ENCODE measurements around the gene PTGDS.

Gene PTGDS

DNA sequence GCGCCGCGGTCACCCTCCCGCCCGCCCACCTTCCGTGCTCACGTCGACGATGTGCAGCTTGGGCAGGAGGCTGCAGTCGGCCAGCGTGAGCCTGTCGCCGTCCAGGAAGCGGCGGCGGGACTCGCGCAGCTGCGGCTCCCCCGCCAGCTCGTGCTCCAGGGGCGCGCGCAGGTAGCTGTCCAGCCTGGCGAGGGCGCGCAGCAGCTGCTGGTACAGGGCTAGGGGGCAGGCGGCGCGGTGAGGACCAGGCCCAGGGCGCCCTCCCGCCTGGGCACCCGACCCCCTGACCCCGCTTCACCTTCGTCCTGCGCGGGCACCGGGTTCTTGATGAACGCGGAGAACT is 17.6 kb downstream of the PTGDS start:
- H3K9me3 ChIP-seq (ENCODE audit: insufficient read depth, low read length, severe bottlenecking) = no peaks in the 10 kb centered on the region
- H3K79me2 ChIP-seq (ENCODE audit: insufficient read depth, low read length) = peaks cover 16% of the 10 kb centered on the region
- no peak for ATAC-seq (ENCODE audit: insufficient read depth, low read depth)
- H3K4me3 ChIP-seq (ENCODE audit: low read depth in 1 of 2, low read length in 2 of 2) = no peak overlapping the region
- H2AFZ ChIP-seq (ENCODE audit: low read depth, low read length) = no peak overlapping the region
- peaks cover 16% of the 10 kb centered on the region for H3K4me1 ChIP-seq (ENCODE audit: insufficient read depth, low read length)
- H3K36me3 ChIP-seq (ENCODE audit: insufficient read depth, low read length) = peaks cover 12% of the 10 kb centered on the region
- H3K27ac ChIP-seq (ENCODE audit: low read length) = no peak overlapping the region
- TF ChIP-seq, protein P1, sequence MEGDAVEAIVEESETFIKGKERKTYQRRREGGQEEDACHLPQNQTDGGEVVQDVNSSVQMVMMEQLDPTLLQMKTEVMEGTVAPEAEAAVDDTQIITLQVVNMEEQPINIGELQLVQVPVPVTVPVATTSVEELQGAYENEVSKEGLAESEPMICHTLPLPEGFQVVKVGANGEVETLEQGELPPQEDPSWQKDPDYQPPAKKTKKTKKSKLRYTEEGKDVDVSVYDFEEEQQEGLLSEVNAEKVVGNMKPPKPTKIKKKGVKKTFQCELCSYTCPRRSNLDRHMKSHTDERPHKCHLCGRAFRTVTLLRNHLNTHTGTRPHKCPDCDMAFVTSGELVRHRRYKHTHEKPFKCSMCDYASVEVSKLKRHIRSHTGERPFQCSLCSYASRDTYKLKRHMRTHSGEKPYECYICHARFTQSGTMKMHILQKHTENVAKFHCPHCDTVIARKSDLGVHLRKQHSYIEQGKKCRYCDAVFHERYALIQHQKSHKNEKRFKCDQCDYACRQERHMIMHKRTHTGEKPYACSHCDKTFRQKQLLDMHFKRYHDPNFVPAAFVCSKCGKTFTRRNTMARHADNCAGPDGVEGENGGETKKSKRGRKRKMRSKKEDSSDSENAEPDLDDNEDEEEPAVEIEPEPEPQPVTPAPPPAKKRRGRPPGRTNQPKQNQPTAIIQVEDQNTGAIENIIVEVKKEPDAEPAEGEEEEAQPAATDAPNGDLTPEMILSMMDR (IDR thresholded peaks at IDR 0.05; ENCODE audit: borderline replicate concordance, extremely low read depth, low read length, poor library complexity, severe bottlenecking) = no peak
- no peak for TF ChIP-seq EZH2 (IDR thresholded peaks at IDR 0.05; ENCODE audit: borderline replicate concordance, low read depth, low read length, severe bottlenecking)
- no peak for DNase-seq
- peaks cover 2% of the 10 kb centered on the region for H3K27me3 ChIP-seq (ENCODE audit: insufficient read depth, low read length, poor library complexity)
- no peak overlapping the region for H3K4me2 ChIP-seq (ENCODE audit: insufficient read depth, low read length)
- peaks cover 26% of the 10 kb centered on the region for H4K20me1 ChIP-seq (ENCODE audit: insufficient read depth, low read length)
- H3K9ac ChIP-seq (ENCODE audit: low read depth, low read length) = no peak overlapping the region

- H3K4me1 ChIP-seq (ENCODE audit: insufficient read depth, low read length) = peaks cover 16% of the 10 kb centered on the region
- H3K9me3 ChIP-seq (ENCODE audit: insufficient read depth, low read length, severe bottlenecking) = no peaks in the 10 kb centered on the region
- H4K20me1 ChIP-seq (ENCODE audit: insufficient read depth, low read length) = peaks cover 26% of the 10 kb centered on the region
- H3K79me2 ChIP-seq (ENCODE audit: insufficient read depth, low read length) = peaks cover 16% of the 10 kb centered on the region
- no peak overlapping the region for H3K27ac ChIP-seq (ENCODE audit: low read length)
- peaks cover 2% of the 10 kb centered on the region for H3K27me3 ChIP-seq (ENCODE audit: insufficient read depth, low read length, poor library complexity)
- TF ChIP-seq EZH2 (IDR thresholded peaks at IDR 0.05; ENCODE audit: borderline replicate concordance, low read depth, low read length, severe bottlenecking) = no peak
- TF ChIP-seq, protein P1 (IDR thresholded peaks at IDR 0.05; ENCODE audit: borderline replicate concordance, extremely low read depth, low read length, poor library complexity, severe bottlenecking) = no peak
- H3K36me3 ChIP-seq (ENCODE audit: insufficient read depth, low read length) = peaks cover 12% of the 10 kb centered on the region
- DNase-seq (no peak), ATAC-seq (ENCODE audit: insufficient read depth, low read depth) (no peak)
- no peak overlapping the region for H3K4me3 ChIP-seq (ENCODE audit: low read depth in 1 of 2, low read length in 2 of 2)
- H3K9ac ChIP-seq (ENCODE audit: low read depth, low read length) = no peak overlapping the region
- no peak overlapping the region for H3K4me2 ChIP-seq (ENCODE audit: insufficient read depth, low read length)
- H2AFZ ChIP-seq (ENCODE audit: low read depth, low read length) = no peak overlapping the region
Observed at GRCh38 chr9:136995362-136995761, 18.1 kb downstream of the PTGDS start.

DNA sequence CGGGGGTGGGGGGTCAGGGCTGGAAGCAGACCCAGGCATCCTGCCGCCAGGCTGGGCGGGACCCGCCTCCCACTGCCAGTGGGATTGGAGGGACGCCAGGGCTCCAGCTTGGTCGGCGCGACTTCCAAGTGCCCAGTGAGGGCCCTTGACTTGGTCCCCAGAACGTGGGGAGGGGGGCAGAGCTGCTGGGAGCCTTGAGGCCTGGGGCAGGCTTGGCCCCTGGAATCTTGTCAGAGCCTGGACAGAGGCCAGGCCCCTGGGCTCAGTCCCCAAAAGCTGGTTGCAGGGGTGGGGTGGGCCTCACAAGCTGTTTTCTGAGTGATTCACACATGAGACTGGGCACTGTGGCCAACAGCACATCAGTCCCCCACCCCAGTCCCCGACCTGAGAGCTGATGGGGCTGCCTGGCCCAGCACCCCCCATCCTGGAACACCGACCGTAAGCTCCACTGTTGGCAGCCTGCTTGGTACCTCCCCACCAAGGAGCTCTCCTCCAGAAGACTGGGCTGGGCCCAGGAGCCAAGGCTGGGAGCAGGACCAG is 18.5 kb downstream of the PTGDS start:
- peaks cover 26% of the 10 kb centered on the region for H4K20me1 ChIP-seq (ENCODE audit: insufficient read depth, low read length)
- no peak overlapping the region for H3K4me2 ChIP-seq (ENCODE audit: insufficient read depth, low read length)
- H3K9ac ChIP-seq (ENCODE audit: low read depth, low read length) = no peak overlapping the region
- H3K36me3 ChIP-seq (ENCODE audit: insufficient read depth, low read length) = peaks cover 12% of the 10 kb centered on the region
- H2AFZ ChIP-seq (ENCODE audit: low read depth, low read length) = no peak overlapping the region
- H3K9me3 ChIP-seq (ENCODE audit: insufficient read depth, low read length, severe bottlenecking) = no peaks in the 10 kb centered on the region
- TF ChIP-seq EZH2 (IDR thresholded peaks at IDR 0.05; ENCODE audit: borderline replicate concordance, low read depth, low read length, severe bottlenecking) = no peak
- TF ChIP-seq, protein P1 (IDR thresholded peaks at IDR 0.05; ENCODE audit: borderline replicate concordance, extremely low read depth, low read length, poor library complexity, severe bottlenecking) = no peak
- H3K27me3 ChIP-seq (ENCODE audit: insufficient read depth, low read length, poor library complexity) = peaks cover 2% of the 10 kb centered on the region
- DNase-seq (no peak), ATAC-seq (ENCODE audit: insufficient read depth, low read depth) (no peak)
- H3K4me3 ChIP-seq (ENCODE audit: low read depth in 1 of 2, low read length in 2 of 2) = no peak overlapping the region
- H3K27ac ChIP-seq (ENCODE audit: low read length) = no peak overlapping the region
- peaks cover 16% of the 10 kb centered on the region for H3K79me2 ChIP-seq (ENCODE audit: insufficient read depth, low read length)
- H3K4me1 ChIP-seq (ENCODE audit: insufficient read depth, low read length) = peaks cover 16% of the 10 kb centered on the region

All from DND-41 (cell line).